NCI-H187 (cell line): ENCODE data around the gene GABRD.
"Not testable (repeated sequence)": the region's sequence is repeated elsewhere in the genome, so short reads cannot be mapped to it uniquely, and the experiment has no call there.

Experiments
- DNase-seq, 2 experiments: peaks; one replicate each; lab custom pipeline; 2025; lab: John Stamatoyannopoulos, UW

GABRD gene, protein sequence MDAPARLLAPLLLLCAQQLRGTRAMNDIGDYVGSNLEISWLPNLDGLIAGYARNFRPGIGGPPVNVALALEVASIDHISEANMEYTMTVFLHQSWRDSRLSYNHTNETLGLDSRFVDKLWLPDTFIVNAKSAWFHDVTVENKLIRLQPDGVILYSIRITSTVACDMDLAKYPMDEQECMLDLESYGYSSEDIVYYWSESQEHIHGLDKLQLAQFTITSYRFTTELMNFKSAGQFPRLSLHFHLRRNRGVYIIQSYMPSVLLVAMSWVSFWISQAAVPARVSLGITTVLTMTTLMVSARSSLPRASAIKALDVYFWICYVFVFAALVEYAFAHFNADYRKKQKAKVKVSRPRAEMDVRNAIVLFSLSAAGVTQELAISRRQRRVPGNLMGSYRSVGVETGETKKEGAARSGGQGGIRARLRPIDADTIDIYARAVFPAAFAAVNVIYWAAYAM

GRCh38 chr1:2019172-2019543 lies at the start of gene GABRD:
Gene GABRD, plus strand, starts transcription at chr1:2019345. Its CDS starts 79 bp downstream, at chr1:2019424.
- DNase-seq = no peak

DNA sequence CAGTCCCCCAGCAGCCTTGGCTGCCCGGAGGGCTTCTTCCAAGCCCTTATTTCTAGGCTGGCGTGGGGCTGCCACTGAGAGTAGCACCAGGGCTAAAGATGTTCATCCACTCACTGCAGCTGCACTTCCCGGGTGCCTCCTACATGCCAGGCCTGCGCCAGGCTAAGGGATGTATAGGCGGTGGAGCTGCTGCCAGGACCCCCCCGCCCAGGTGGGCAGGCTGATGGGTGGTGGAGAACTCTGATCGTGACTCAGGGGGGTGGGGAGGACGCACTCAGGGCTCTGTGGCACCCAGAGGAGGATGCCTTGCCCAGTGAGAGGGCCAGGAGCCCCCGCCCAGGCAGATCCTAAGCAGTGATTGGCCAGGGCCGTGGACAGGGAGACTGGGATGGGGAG lies 49.6 kb upstream of the GABRD start:
- no peak for DNase-seq

DNA sequence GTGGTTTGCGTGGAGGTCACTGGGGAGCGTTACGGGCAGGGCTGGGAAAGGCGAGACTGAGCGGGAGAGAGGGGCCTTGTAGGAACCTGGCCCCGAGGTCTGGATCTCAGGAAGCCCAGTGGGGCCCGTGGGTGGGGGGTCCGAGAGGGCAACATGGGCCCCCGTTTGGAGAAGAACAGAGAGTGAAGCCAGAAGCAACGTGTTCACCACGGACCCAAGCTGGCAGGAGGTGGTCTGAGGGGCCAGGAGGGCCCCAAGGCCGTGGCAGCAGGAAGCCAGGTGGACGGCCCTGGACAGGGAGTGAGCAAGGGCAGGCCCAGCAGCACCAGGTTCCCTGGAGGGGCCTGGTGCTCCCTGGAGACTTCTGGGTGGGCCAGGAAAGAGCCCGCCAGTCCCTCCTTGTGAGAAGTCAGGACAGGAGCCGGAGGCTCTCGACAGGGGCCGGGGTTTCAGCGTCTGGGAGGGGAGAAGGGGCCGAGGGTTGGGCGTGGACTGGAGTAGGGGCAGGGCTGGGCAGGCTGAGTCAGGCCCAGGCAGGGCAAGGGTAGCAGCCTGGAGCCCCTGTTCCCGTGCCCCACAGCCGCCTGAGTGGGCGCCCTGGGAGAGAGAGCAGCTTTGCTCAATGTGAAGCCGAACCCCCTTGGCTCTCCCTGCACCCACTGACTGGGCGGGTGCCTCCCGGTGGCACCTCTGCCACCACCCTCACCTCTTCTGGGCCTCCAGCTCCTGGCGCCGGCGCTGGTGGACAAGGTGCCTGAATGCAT lies 49.0 kb upstream of the GABRD start:
- DNase-seq = no peak

- DNase-seq = no peak
Observed at GRCh38 chr1:1971017-1971416, 48.1 kb upstream of the GABRD start.

DNA sequence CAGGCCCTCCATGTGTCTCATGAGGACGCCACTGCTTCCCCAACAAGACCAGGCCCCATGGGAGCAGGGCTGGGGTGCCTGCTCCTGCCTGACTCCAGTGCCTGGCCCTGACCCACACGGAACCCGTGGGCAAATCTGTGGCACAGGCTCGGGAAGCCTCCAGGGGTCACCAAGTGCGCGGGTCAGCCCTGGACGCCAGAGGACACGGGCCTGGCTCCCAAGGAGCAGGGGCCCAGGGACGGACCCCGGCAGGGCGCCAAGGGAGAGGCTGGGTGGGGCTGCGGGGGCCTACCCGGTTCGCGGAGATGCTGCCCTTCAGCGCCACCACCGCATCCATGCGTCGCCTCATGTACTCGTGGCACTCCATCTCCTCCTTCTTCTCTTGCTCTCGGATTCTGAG lies 47.5 kb upstream of the GABRD start:
- no peak for DNase-seq

GRCh38 chr1:1972976-1973715 lies 46.0 kb upstream of the GABRD start:
- DNase-seq = no peak

GRCh38 chr1:1973716-1974642 lies 45.2 kb upstream of the GABRD start:
- DNase-seq = no peak

DNA sequence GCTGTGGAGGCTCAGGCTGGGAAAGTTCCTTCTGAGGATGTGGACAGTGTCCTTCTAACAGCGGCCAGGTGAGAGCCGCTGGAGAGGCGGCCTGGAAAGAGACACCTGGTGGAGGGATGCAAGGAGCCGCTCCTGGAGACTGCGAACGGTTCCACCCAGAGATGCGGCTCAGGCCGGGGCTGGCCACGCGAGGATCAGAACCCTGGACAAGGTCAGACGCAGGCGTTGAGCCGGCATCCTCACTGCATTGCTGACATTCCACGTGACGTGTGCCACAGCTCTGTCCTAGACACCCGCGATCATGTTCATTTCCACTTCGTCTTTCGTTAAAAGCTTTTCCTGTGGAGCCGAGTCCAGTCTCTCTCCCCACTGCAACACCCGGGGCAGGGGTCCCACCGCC lies 44.3 kb upstream of the GABRD start:
- DNase-seq = no peak

DNA sequence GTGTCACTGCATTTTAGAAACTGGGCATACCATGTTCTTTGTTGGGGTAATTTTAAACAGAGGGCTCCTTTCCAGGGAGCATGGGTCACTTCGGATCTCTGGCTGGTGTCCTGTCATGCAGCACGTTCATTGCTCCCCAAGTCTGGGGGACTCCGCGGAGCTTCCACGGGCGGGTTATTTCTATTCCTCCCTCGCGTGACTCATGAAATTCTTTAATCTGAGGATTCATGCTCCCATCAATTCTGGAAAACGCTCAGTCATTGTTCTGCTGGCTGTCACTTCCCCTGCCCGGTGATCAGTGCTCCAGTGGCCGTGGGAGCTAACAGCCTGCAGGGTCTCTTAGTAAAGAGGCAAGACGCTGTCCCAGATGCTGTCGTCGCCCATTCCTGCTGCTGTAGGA lies 43.6 kb upstream of the GABRD start:
- DNase-seq = no peak

DNA sequence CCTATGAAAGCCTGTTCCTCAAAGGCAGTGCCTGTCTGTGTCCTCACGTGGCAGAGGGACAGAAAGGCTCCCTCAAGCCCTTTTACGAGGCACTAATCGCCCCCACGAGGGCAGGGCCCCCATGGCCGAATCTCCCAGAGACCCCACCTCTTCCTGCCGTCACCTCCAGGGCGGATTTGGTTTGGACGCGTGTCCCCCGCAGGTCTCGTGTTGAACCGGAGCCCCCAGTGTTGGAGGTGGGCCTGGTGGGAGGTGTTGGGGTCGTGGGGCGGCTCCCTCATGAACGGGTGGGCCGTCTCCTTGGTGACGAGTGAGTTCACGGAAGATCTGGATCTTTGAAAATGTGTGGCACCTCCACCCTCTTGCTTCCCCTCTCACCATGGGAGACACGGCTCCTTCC lies 43.1 kb upstream of the GABRD start:
- DNase-seq = no peak

DNA sequence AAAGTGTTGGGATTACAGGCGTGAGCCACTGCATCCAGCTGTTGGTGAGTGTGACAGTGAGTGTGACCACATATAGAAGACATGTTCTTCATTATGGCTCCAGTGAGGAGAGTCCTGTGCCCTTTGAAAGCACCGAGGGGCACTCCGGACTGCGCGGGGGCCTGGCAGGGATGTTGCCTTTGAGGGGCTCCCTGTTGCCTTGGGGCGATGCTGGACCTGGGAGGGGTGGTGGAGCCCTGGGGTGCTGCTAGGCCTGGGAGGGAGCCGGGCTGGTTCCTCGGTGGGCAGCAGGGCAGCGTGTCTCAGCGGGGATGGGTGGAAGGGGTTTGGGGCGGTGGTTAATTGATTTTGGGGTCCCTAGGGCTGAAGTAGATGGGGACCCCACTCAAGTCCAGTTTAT lies 41.0 kb upstream of the GABRD start:
- DNase-seq = no peak

GRCh38 chr1:1978690-1979481 lies 40.3 kb upstream of the GABRD start:
- not testable (repeated sequence) for DNase-seq

DNA sequence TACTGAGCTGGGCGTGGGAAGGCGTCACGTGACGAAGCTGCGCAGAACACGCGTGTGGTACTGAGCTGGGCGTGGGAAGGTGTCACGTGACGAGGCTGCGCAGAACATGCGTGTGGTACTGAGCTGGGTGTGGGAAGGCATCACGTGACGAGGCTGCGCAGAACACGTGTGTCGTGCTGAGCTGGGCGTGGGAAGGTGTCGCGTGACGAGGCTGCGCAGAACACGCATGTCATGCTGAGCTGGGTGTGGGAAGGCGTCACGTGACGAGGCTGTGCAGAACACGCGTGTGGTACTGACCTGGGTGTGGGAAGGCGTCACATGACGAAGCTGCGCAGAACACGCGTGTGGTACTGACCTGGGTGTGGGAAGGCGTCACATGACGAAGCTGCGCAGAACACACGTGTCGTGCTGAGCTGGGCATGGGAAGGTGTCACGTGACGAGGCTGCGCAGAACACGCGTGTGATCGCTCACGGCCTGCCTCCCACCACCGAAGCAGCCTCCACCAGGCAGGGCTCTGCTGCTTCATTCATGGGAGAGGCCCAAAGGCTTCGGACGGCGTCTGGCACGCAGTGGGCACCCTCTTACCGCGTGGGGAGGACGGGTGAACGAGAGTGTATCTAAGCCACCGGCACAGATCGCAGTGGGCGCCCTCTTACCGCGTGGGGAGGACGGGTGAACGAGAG lies 39.5 kb upstream of the GABRD start:
- no peak for DNase-seq

- no peak for DNase-seq
Observed at GRCh38 chr1:1980467-1981141, 38.5 kb upstream of the GABRD start.

- DNase-seq = no peak
Observed at GRCh38 chr1:1981142-1981500, 38.0 kb upstream of the GABRD start.

DNA sequence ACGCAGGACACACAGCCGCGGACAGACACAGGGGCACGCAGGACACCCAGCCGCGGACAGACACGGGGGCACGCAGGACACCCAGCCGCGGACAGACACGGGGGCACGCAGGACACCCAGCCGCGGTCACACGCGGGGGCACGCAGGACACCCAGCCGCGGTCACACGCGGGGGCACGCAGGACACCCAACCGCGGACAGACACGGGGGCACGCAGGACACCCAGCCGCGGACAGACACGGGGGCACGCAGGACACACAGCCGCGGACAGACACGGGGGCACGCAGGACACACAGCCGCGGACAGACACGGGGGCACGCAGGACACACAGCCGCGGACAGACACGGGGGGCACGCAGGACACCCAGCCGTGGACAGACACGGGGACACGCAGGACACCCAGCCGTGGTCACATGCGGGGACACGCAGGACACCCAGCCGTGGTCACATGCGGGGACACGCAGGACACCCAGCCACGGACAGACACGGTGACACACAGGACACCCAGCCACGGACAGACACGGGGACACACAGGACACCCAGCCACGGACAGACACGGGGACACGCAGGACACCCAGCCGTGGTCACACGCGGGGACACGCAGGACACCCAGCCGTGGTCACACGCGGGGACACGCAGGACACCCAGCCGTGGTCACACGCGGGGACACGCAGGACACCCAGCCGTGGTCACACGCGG lies 37.4 kb upstream of the GABRD start:
- not testable (repeated sequence) for DNase-seq

- DNase-seq = no peak
Observed at GRCh38 chr1:1982379-1983232, 36.5 kb upstream of the GABRD start.

- DNase-seq = no peak
Observed at GRCh38 chr1:1984560-1985070, 34.5 kb upstream of the GABRD start.
